Fibroblast of lung (primary cell): ENCODE data around the gene PML. TPM values are rescaled to one million over a fixed set of nuclear protein-coding genes. Genes with fewer than 3 reads are reported as not detected.

Experiments used
- DNase-seq, 2 donors: peaks; one replicate each; pipeline versions ENCODE4 v3.0.0 to v3.0.0-alpha.2; 2010; ENCODE audit warnings: low read depth in 2 of 2
- H2AFZ ChIP-seq: 2 replicates; pipeline ENCODE4 v1.5.1; 2012; ENCODE audit warnings: low read length, control low read depth, inconsistent platforms
- H3K27ac ChIP-seq: 2 replicates; pipeline ENCODE4 v1.5.1; 2011; ENCODE audit warnings: low read length, control low read depth; ENCODE audit not compliant: insufficient read depth
- H3K27me3 ChIP-seq: 2 replicates; pipeline ENCODE4 v1.5.1; 2011; ENCODE audit warnings: mild to moderate bottlenecking, low read length; ENCODE audit not compliant: control insufficient read depth, insufficient read depth
- H3K36me3 ChIP-seq: 2 replicates; pipeline ENCODE4 v1.5.1; 2011; ENCODE audit warnings: low read length; ENCODE audit not compliant: control insufficient read depth, insufficient read depth
- H3K4me1 ChIP-seq: 2 replicates; pipeline ENCODE4 v1.5.1; 2011; ENCODE audit warnings: low read length; ENCODE audit not compliant: control insufficient read depth, insufficient read depth; ENCODE audit errors: extremely low read depth
- H3K4me2 ChIP-seq: 2 replicates; pipeline ENCODE4 v1.5.1; 2011; ENCODE audit warnings: low read length, control low read depth; ENCODE audit not compliant: insufficient read depth; ENCODE audit errors: extremely low read depth
- H3K4me3 ChIP-seq, 4 experiments: fragments of 200-600 bp in 1 of 4; sonication (generic) in 1 of 4; replicated peaks in 1 of 4; 2 replicates each; pipeline ENCODE4 v1.5.1; 2011 to 2016; ENCODE audit warnings: low read length in 4 of 4, low read depth in 3 of 4, mild to moderate bottlenecking in 3 of 4, control low read depth in 2 of 4, inconsistent platforms in 1 of 4, mixed read lengths in 1 of 4; ENCODE audit not compliant: insufficient read depth in 1 of 4; ENCODE audit errors: control extremely low read depth in 1 of 4
- H3K79me2 ChIP-seq: 2 replicates; pipeline ENCODE4 v1.5.1; 2012; ENCODE audit warnings: mild to moderate bottlenecking, low read length, inconsistent platforms; ENCODE audit not compliant: control insufficient read depth, insufficient read depth
- H3K9ac ChIP-seq: 2 replicates; pipeline ENCODE4 v1.5.1; 2011; ENCODE audit warnings: mild to moderate bottlenecking, low read length, control low read depth; ENCODE audit not compliant: insufficient read depth
- H3K9me3 ChIP-seq: 2 replicates; pipeline ENCODE4 v1.5.1; 2012; ENCODE audit warnings: low read depth, low read length; ENCODE audit not compliant: control insufficient read depth, insufficient read depth
- H4K20me1 ChIP-seq: 2 replicates; pipeline ENCODE4 v1.5.1; 2011; ENCODE audit warnings: low read length; ENCODE audit not compliant: control insufficient read depth, insufficient read depth; ENCODE audit errors: extremely low read depth
- CTCF ChIP-seq, 2 donors: IDR thresholded peaks in 1 of 2; conservative IDR thresholded peaks in 1 of 2; 1 replicate in 1 of 2; 2 replicates in 1 of 2; pipeline ENCODE4 v1.5.1; 2011 to 2012; ENCODE audit warnings: low read length in 2 of 2, control low read depth in 1 of 2, inconsistent platforms in 1 of 2, low read depth in 1 of 2, mild to moderate bottlenecking in 1 of 2
- EZH2 ChIP-seq: IDR thresholded peaks from 2 replicates; pipeline ENCODE4 v1.5.1; 2012; ENCODE audit warnings: low read length, control low read depth, mild to moderate bottlenecking; ENCODE audit errors: missing control alignments
- polyA plus RNA-seq, 2 donors: library from polyadenylated mRNA; depleted of rRNA in 1 of 2; stranded (reverse) in 1 of 2; unstranded in 1 of 2; fragments of >200 nt; gene quantifications; 2 replicates each; pipeline ENCODE4 v1.2.1, GENCODE V29; 2011 to 2012; ENCODE audit warnings: missing spikeins in 1 of 2
- total RNA-seq: library from RNA; depleted of rRNA; stranded (reverse); fragments of >200 nt; gene quantifications from 2 replicates; pipeline ENCODE4 v1.2.1, GENCODE V29; 2014

PML gene
- total and polyA plus RNA-seq, 2 donors (not counting 1 experiment from before 2014, with no cell fraction given) = 11.1 to 34.0 TPM

- TF ChIP-seq EZH2 = no peak
- TF ChIP-seq CTCF (conservative IDR thresholded peaks at IDR 0.05 in 1 of 2, IDR thresholded peaks at IDR 0.05 in 1 of 2; ENCODE audit: low read depth in 1 of 2, low read length in 2 of 2) = no peak
- Histone ChIP-seq H3K36me3 (no peaks in the 10 kb centered on the region), H3K79me2 (no peaks in the 10 kb centered on the region), H3K27me3 (no peaks in the 10 kb centered on the region), H4K20me1 (no peaks in the 10 kb centered on the region), H3K4me3 (no peak overlapping the region), H2AFZ (no peak overlapping the region), H3K27ac (peak overlapping the region; percentile 16), H3K4me2 (peak overlapping the region; percentile 39), H3K9ac (no peak overlapping the region), H3K9me3 (no peaks in the 10 kb centered on the region), H3K4me1 (peaks cover 50% of the 10 kb centered on the region)
- peak; percentile 79 to 90 for DNase-seq
Observed at GRCh38 chr15:73989001-73989798, 5.3 kb upstream of the PML start.

GRCh38 chr15:73990250-73991005 is 4.1 kb upstream of the PML start:
- no peak for DNase-seq
- H3K36me3 ChIP-seq = no peaks in the 10 kb centered on the region
- TF ChIP-seq EZH2 = no peak
- TF ChIP-seq CTCF (conservative IDR thresholded peaks at IDR 0.05 in 1 of 2, IDR thresholded peaks at IDR 0.05 in 1 of 2; ENCODE audit: low read depth in 1 of 2, low read length in 2 of 2) = no peak
- H2AFZ ChIP-seq = no peak overlapping the region
- H3K9ac ChIP-seq = no peak overlapping the region
- H3K79me2 ChIP-seq = peaks cover 8% of the 10 kb centered on the region
- H3K4me3 ChIP-seq = peak overlapping the region in 1 of 4 experiments; percentile 73
- H3K4me2 ChIP-seq = peak overlapping the region; percentile 97
- no peak overlapping the region for H3K27ac ChIP-seq
- H3K27me3 ChIP-seq = no peaks in the 10 kb centered on the region
- H3K9me3 ChIP-seq = no peaks in the 10 kb centered on the region
- H4K20me1 ChIP-seq = no peaks in the 10 kb centered on the region
- peaks cover 39% of the 10 kb centered on the region for H3K4me1 ChIP-seq

GRCh38 chr15:73991260-73991659 is 3.3 kb upstream of the PML start:
- DNase-seq = peak; percentile 48 to 50
- Histone ChIP-seq H3K79me2 (peaks cover 16% of the 10 kb centered on the region), H3K9ac (no peak overlapping the region), H3K4me2 (peak overlapping the region; percentile 97), H3K27me3 (no peaks in the 10 kb centered on the region), H3K36me3 (no peaks in the 10 kb centered on the region), H3K4me3 (peak overlapping the region; percentile 64 to 79 (median 70)), H4K20me1 (no peaks in the 10 kb centered on the region), H2AFZ (peak overlapping the region; percentile 16), H3K9me3 (no peaks in the 10 kb centered on the region), H3K4me1 (peaks cover 35% of the 10 kb centered on the region), H3K27ac (peak overlapping the region; percentile 67)
- TF ChIP-seq EZH2 (no peak), CTCF (conservative IDR thresholded peaks at IDR 0.05 in 1 of 2, IDR thresholded peaks at IDR 0.05 in 1 of 2; ENCODE audit: low read depth in 1 of 2, low read length in 2 of 2) (no peak)
